SIG-M5 (cell line): ENCODE results near the gene SYDE2.
A peak's percentile ranks its signal among the peaks of the same experiment; 100 is the strongest.

Source experiments
- DNase-seq: peaks from one replicate; lab custom pipeline; 2025; lab: John Stamatoyannopoulos, UW

Gene SYDE2

DNA sequence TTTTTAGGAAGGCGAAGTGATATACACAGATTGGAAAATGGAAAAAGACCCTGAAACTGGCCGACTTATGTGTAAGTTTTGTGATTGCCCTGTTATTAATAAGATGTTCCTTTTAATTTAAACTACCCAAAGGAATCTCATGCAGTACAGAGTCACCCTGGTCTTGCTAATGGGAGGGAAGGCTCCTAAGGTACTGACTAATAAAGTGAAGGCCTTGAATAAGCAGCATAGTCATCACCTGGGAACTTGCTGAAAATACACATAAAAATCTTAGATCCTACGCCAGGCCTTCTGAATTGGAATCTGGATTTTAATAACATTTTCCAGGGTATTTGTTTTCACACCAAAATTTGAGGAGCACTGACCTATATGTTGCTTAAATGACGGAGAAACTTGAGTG lies 79.1 kb downstream of the SYDE2 start:
- DNase-seq = no peak

DNA sequence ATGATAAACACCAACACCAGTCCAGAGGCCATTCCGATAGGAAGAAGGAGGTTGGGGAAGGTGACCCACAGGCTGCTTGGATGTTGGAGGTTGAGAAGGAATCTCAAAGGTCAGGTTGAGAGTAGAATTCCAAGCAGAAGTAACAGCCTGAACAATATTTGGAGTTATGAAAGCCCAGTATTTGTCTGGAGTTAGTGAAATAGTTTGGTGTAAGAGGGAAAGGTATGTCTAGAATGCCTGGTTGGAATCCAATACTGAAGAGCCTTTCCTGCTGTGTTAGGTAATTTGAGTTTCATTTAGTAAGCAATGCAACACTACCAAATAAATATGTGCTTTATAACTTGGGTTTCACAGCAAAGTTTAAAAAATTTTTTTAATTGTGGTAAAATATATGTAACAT lies 82.1 kb downstream of the SYDE2 start:
- no peak for DNase-seq

DNA sequence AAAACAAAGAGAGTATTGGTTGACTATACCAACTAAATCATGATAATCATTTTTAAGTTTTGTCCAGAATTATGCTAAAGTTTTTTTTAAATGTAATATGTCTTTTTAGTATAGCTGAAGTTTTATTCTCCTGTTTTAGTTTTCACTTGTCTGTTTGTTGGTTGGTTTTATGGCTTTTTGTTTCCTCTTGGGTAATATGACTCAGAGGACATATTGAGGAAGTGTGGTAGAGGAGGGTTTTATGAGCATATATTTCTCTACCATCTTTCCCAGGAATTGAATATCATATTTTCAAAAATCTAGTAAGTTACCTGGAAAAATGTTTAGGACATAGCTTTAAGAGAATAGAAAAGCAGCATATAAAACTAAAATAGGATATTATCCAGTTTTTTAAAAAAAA lies 84.0 kb downstream of the SYDE2 start:
- DNase-seq = peak; percentile 27

DNA sequence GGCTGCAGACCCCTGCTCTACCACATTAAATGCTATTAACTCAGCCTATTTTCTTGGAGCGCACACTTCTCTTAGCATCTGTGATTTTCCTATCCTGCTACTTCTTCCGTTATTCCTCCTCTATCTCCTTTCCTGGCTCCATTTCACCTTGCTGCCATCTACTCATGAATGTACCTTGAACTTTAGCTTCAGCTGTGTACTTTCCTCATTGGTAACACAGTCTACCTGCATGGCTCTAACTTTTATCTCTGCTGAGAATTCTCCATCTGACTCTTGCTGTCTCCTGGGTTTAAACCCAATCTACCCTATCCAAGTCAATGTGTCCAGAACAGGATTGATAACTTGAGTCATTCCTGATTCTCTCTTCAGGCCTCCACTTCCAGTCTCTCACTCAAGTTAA lies 84.9 kb downstream of the SYDE2 start:
- DNase-seq = no peak

DNA sequence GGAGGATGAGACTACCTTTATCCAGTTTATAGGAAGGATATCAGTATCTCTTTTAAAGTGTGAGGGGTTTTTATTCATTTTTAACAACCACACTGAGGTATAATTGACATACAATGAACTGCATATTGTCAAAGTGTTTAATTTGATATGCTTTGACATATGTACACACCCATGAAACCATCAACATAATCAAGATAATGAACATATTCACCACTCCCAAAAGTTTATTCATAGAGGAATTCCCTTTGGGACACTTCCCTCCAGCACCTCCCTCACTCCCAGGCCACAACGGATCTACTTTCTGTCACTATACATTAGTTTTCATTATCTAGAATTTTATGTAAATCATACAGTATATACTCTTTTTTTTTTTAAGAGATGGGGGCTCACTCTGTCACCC lies 89.1 kb downstream of the SYDE2 start:
- no peak for DNase-seq

DNA sequence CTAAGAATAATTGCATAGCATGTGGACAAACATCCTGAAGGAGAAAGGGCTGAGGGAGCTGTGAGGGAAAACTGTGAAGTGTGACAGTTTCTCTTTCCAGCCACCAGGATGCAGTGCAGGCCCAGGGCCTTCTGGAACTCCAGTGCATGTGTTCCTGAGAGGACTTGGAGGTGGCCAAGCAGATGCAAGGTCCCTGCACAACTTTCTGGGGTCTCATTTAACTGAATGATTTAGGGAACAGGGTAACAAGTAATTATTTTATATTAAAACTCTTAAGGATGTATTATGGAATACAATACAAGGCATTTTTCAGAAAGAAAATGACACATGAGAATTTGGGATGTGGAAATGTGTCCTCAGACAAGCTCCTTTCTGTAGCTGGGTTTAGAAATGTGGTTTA lies 91.3 kb downstream of the SYDE2 start:
- no peak for DNase-seq
